H9 (cell line): ENCODE data around the gene POU6F2. TPM values are rescaled to one million over a fixed set of nuclear protein-coding genes. Genes with fewer than 3 reads are reported as not detected.

Experiments used
- DNase-seq: peaks from one replicate; pipeline ENCODE4 v3.0.0-alpha.2; 2017
- H2AFZ ChIP-seq: one replicate; pipeline ENCODE4 v1.6.1; 2013; ENCODE audit warnings: mild to moderate bottlenecking, low read length, control low read depth, moderate library complexity
- H2AK5ac ChIP-seq: 2 replicates; pipeline ENCODE4 v1.6.1; 2013; ENCODE audit warnings: low read length, control low read depth, mixed read lengths; ENCODE audit not compliant: insufficient read length
- H2BK120ac ChIP-seq: one replicate; pipeline ENCODE4 v1.6.1; 2013; ENCODE audit warnings: low read depth, mild to moderate bottlenecking, low read length, control low read depth, inconsistent platforms; ENCODE audit not compliant: poor library complexity, severe bottlenecking
- H2BK12ac ChIP-seq: 2 replicates; pipeline ENCODE4 v1.6.1; 2013; ENCODE audit warnings: low read length, control low read depth, mixed read lengths, low read depth; ENCODE audit not compliant: insufficient read length
- H2BK15ac ChIP-seq: 2 replicates; pipeline ENCODE4 v1.6.1; 2013; ENCODE audit warnings: low read depth, low read length, control low read depth
- H2BK20ac ChIP-seq: one replicate; pipeline ENCODE4 v1.6.1; 2013; ENCODE audit warnings: low read depth, mild to moderate bottlenecking, low read length, control low read depth, inconsistent platforms; ENCODE audit not compliant: poor library complexity, severe bottlenecking
- H2BK5ac ChIP-seq: 2 replicates; pipeline ENCODE4 v1.6.1; 2013; ENCODE audit warnings: low read length, control low read depth, mixed read lengths; ENCODE audit not compliant: insufficient read length
- H3K14ac ChIP-seq: 2 replicates; pipeline ENCODE4 v1.6.1; 2013; ENCODE audit warnings: low read length, control low read depth; ENCODE audit not compliant: insufficient read depth
- H3K18ac ChIP-seq: 2 replicates; pipeline ENCODE4 v1.6.1; 2013; ENCODE audit warnings: low read depth, mild to moderate bottlenecking, mixed read lengths, low read length, control low read depth; ENCODE audit not compliant: insufficient read length
- H3K23ac ChIP-seq: 2 replicates; pipeline ENCODE4 v1.6.1; 2013; ENCODE audit warnings: low read length, control low read depth, mixed read lengths, low read depth; ENCODE audit not compliant: insufficient read length
- H3K23me2 ChIP-seq: 2 replicates; pipeline ENCODE4 v1.6.1; 2013; ENCODE audit warnings: low read depth, mild to moderate bottlenecking, mixed read lengths, low read length, control low read depth; ENCODE audit not compliant: insufficient read length, poor library complexity, severe bottlenecking
- H3K27ac ChIP-seq: 2 replicates; pipeline ENCODE4 v1.5.1; 2013; ENCODE audit warnings: low read length, control low read depth, mixed read lengths, low read depth; ENCODE audit not compliant: insufficient read length
- H3K27me3 ChIP-seq: 2 replicates; pipeline ENCODE4 v1.6.1; 2013; ENCODE audit warnings: low read length, control low read depth, inconsistent platforms; ENCODE audit not compliant: insufficient read depth
- H3K4ac ChIP-seq: 2 replicates; pipeline ENCODE4 v1.6.1; 2013; ENCODE audit warnings: low read depth, mild to moderate bottlenecking, control low read depth, inconsistent platforms, low read length, moderate library complexity
- H3K4me1 ChIP-seq: 2 replicates; pipeline ENCODE4 v1.6.1; 2013; ENCODE audit warnings: low read length, control low read depth, inconsistent platforms; ENCODE audit not compliant: insufficient read depth
- H3K4me2 ChIP-seq: 2 replicates; pipeline ENCODE4 v1.6.1; 2013; ENCODE audit warnings: low read length, control low read depth, mixed read lengths; ENCODE audit not compliant: insufficient read length, insufficient read depth
- H3K56ac ChIP-seq: 2 replicates; pipeline ENCODE4 v1.6.1; 2013; ENCODE audit warnings: low read depth, mild to moderate bottlenecking, mixed read lengths, low read length, control low read depth; ENCODE audit not compliant: insufficient read length
- H3K79me1 ChIP-seq: 2 replicates; pipeline ENCODE4 v1.6.1; 2013; ENCODE audit warnings: low read depth, mild to moderate bottlenecking, moderate library complexity, low read length, control low read depth, inconsistent platforms; ENCODE audit not compliant: insufficient read depth, poor library complexity, severe bottlenecking
- H3K79me2 ChIP-seq: 2 replicates; pipeline ENCODE4 v1.6.1; 2013; ENCODE audit warnings: low read length, control low read depth, inconsistent platforms; ENCODE audit not compliant: insufficient read depth
- H3K9ac ChIP-seq: 2 replicates; pipeline ENCODE4 v1.6.1; 2013; ENCODE audit warnings: low read length, control low read depth, mixed read lengths; ENCODE audit not compliant: insufficient read length; ENCODE audit errors: extremely low read depth
- H3K9me3 ChIP-seq: one replicate; pipeline ENCODE4 v1.6.1; 2013; ENCODE audit warnings: low read depth, low read length, inconsistent platforms; ENCODE audit not compliant: control insufficient read depth
- H3T11ph ChIP-seq: one replicate; pipeline ENCODE4 v1.6.1; 2013; ENCODE audit warnings: mild to moderate bottlenecking, low read length, control low read depth, inconsistent platforms
- H4K20me1 ChIP-seq: one replicate; pipeline ENCODE4 v1.6.1; 2013; ENCODE audit not compliant: control insufficient read depth, insufficient read length, insufficient read depth
- H4K5ac ChIP-seq: 2 replicates; pipeline ENCODE4 v1.6.1; 2013; ENCODE audit warnings: low read depth, mild to moderate bottlenecking, mixed read lengths, low read length, control low read depth; ENCODE audit not compliant: insufficient read length
- H4K8ac ChIP-seq: replicated peaks from 2 replicates; pipeline ENCODE4 v1.6.1; 2013; ENCODE audit warnings: low read length, control low read depth, mixed read lengths, low read depth; ENCODE audit not compliant: insufficient read length
- H4K91ac ChIP-seq: 2 replicates; pipeline ENCODE4 v1.6.1; 2013; ENCODE audit warnings: low read depth, mild to moderate bottlenecking, moderate library complexity, mixed read lengths, low read length, control low read depth; ENCODE audit not compliant: insufficient read length
- H3K27ac Mint-ChIP-seq, 3 experiments: 2 replicates in 2 of 3; 3 replicates in 1 of 3; pipeline ENCODE4 v1.8.0; 2020 to 2021; ENCODE audit warnings: mixed read lengths in 3 of 3, mild to moderate bottlenecking in 1 of 3, moderate library complexity in 1 of 3
- H3K27me3 Mint-ChIP-seq: 2 replicates; pipeline ENCODE4 v1.8.0; 2021; ENCODE audit warnings: low read depth, mild to moderate bottlenecking, moderate library complexity, mixed read lengths
- H3K36me3 Mint-ChIP-seq, 3 experiments: 2 replicates in 2 of 3; 3 replicates in 1 of 3; pipeline ENCODE4 v1.8.0; 2020 to 2021; ENCODE audit warnings: low read depth in 3 of 3, mixed read lengths in 3 of 3; ENCODE audit not compliant: insufficient read depth in 1 of 3
- H3K4me1 Mint-ChIP-seq, 2 experiments: 2 replicates each; pipeline ENCODE4 v1.8.0; 2020; ENCODE audit warnings: mixed read lengths in 2 of 2
- H3K4me3 Mint-ChIP-seq, 2 experiments: 2 replicates in 1 of 2; 3 replicates in 1 of 2; pipeline ENCODE4 v1.8.0; 2020 to 2021; ENCODE audit warnings: mild to moderate bottlenecking in 2 of 2, mixed read lengths in 2 of 2, moderate library complexity in 1 of 2
- H3K9me3 Mint-ChIP-seq, 2 experiments: 2 replicates in 1 of 2; 3 replicates in 1 of 2; pipeline ENCODE4 v1.8.0; 2020; ENCODE audit warnings: mild to moderate bottlenecking in 2 of 2, mixed read lengths in 2 of 2, moderate library complexity in 1 of 2
- CTCF ChIP-seq: fragments of 200-600 bp; sonication (generic); conservative IDR thresholded peaks from 3 replicates; pipeline ENCODE4 v1.8.0; 2021; ENCODE audit warnings: antibody characterized with exemption, mild to moderate bottlenecking
- whole genome bisulfite sequencing: extraction: QIAGEN DNeasy Blood & Tissue Kit; methylation state at CpG from one replicate; pipeline ENCODE4 v1.1.7; 2013; ENCODE audit warnings: missing lambda C conversion rate, low lambda C conversion rate, mixed read lengths; ENCODE audit not compliant: insufficient read length; ENCODE audit errors: extremely low coverage; 5-methylcytosine and 5-hydroxymethylcytosine counted together
- total RNA-seq: library from RNA; stranded (reverse); gene quantifications from 2 replicates; pipeline ENCODE4 v1.2.1, GENCODE V29; 2021

Gene POU6F2
- total RNA-seq, 1 experiment from 2014 or later, result 1.9 TPM

DNA sequence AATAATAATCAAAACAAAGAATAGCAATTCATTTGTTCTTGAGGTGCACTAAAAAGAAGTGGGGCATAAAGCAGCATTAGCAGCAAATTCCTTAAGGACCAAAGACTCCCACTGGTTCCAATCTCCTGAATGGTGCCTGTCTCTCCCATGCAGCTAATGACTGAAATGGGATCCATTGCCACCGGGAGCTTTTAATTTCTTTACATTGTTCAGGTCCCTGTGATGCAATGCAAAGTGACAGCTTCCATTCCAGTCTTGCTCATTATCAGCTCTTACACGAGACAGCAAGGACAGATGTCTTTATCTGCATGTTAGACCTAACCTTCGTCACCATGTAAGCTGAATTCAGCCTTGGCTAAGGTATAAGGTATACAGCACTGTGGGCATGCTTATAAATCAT is 148.1 kb downstream of the POU6F2 start:
- Mint-ChIP-seq H3K9me3 (no peaks in the 10 kb centered on the region; a peak in 1 of 5 replicates), H3K36me3 (no peaks in the 10 kb centered on the region), H3K27ac (no peak overlapping the region), H3K4me3 (no peak overlapping the region), H3K4me1 (peaks cover 4 to 7% of the 10 kb centered on the region in 2 experiments; a peak in 3 of 4 replicates), H3K27me3 (no peaks in the 10 kb centered on the region)
- H2BK20ac ChIP-seq, result no peak overlapping the region
- H3K79me2 ChIP-seq, result no peaks in the 10 kb centered on the region
- H3K79me1 ChIP-seq, result no peaks in the 10 kb centered on the region
- no peak overlapping the region for H4K5ac ChIP-seq
- DNase-seq, result no peak
- H4K8ac ChIP-seq, result no peak overlapping the region
- H2BK15ac ChIP-seq, result no peak overlapping the region
- H3K9me3 ChIP-seq, result no peaks in the 10 kb centered on the region
- no CpG with 5 or more reads among the region's 3 CpGs for WGBS
- no peak overlapping the region for H3K9ac ChIP-seq
- no peak overlapping the region for H2AK5ac ChIP-seq
- H3K23ac ChIP-seq, result no peak overlapping the region
- H2BK12ac ChIP-seq, result no peak overlapping the region
- H2BK120ac ChIP-seq, result no peak overlapping the region
- no peak overlapping the region for H3K18ac ChIP-seq
- no peaks in the 10 kb centered on the region for H3K4me1 ChIP-seq
- H2BK5ac ChIP-seq, result no peak overlapping the region
- no peak overlapping the region for H3K4me2 ChIP-seq
- H3K27me3 ChIP-seq, result no peaks in the 10 kb centered on the region
- TF ChIP-seq CTCF, result no peak
- H3T11ph ChIP-seq, result no peak overlapping the region
- no peak overlapping the region for H3K14ac ChIP-seq
- H3K27ac ChIP-seq, result no peak overlapping the region
- no peak overlapping the region for H4K91ac ChIP-seq
- no peak overlapping the region for H3K4ac ChIP-seq
- no peak overlapping the region for H2AFZ ChIP-seq
- H3K23me2 ChIP-seq, result no peaks in the 10 kb centered on the region
- no peaks in the 10 kb centered on the region for H4K20me1 ChIP-seq
- H3K56ac ChIP-seq, result no peak overlapping the region
